HG02763 (cell line): ENCODE measurements around the gene KTN1.

ENCODE experiments used
- ATAC-seq: cut with Tn5 transposase; IDR thresholded peaks from one replicate; pipeline ENCODE4 v1.9.1; 2021; ENCODE audit warnings: mild to moderate bottlenecking, moderate library complexity; ENCODE audit not compliant: unreplicated experiment

The KTN1 gene

GRCh38 chr14:55574988-55575387, 5.0 kb upstream of the KTN1 start:
- ATAC-seq: no peak

GRCh38 chr14:55577229-55577628, 2.8 kb upstream of the KTN1 start:
- no peak for ATAC-seq

DNA sequence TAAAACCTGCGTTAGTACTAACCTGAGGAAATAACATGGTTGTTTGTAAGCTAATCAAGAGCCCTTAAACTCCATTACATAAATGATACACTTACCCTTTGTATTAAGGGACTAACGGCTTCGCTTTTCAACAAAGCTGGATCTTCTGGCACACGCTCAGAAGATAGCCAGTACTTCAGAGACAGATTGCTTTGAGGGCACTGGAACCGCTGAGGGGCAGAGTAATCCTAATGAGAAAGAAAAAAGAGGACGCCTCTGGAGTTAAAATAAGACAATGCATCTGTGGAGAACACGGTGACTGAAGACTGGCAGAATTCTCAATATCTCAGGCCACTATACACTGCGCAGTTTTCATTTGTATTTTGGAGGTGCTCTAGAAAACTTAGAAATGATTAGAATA, 1.5 kb upstream of the KTN1 start:
- ATAC-seq: no peak

GRCh38 chr14:55580470-55581341, 699 bp downstream of the KTN1 start:
- peak; percentile 51 for ATAC-seq

DNA sequence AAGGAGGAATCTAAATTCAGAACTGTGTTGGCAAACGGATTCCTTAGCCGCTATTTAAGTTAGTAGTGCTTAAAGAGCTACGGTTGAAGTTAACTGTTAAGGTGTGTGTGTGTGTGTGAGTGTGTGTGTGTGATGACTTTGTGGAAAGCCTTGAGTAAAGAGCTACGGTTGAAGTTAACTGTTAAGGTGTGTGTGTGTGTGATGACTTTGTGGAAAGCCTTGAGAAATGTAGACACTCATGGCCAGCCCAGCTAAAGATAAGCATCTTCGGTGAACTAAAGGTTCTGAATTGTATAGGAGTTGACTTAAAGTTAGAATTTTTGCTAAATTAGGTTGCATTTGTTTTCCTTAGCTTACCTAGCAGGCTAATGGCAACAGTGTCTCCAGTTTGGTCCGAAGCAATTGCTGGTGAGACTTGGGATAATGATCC, 1.4 kb downstream of the KTN1 start:
- no peak for ATAC-seq

DNA sequence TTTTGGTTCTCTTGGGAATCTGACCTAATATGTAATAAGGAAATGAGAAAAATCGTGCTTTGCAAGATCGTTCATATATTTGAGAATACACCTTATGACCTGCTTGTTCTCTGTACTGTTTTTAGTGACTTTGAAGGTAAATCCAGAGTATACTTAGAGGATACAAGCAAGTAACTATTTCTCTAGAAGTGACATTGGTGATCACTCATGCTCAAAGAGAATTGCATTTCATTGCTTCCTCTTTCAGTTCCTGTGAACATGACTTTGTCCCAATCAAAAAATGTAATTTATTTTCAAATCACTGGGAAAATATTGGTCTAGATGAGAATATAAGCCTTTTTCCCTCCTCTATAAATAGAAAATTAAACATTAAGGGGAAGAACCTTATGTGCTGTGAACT, 2.7 kb downstream of the KTN1 start:
- no peak for ATAC-seq

DNA sequence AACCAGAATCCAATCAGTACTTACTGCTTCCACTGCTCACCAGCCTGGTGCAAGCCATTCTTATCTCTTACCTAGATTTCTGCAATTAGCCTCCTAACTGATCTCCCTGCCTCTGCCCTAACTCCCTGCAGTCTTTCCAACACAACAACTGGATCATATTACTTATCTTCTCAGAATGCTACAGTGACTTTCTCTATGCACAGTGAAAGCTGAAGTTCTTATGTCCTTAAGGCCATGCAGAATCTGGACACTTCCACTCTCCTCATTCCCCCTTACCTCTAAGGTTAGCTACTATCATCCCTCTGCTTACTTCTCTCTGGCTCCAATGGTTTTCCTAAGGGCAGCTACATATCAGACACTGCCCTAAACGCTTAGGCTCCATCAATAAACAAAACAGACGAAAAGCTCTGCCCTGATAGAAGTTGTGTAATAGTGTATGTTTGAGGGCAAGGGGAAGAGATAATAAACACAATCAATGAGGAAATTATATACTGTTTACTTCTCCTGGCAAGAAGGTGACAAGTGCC, 4.0 kb downstream of the KTN1 start:
- ATAC-seq: no peak

GRCh38 chr14:55585854-55586253, 5.8 kb downstream of the KTN1 start:
- ATAC-seq: no peak

DNA sequence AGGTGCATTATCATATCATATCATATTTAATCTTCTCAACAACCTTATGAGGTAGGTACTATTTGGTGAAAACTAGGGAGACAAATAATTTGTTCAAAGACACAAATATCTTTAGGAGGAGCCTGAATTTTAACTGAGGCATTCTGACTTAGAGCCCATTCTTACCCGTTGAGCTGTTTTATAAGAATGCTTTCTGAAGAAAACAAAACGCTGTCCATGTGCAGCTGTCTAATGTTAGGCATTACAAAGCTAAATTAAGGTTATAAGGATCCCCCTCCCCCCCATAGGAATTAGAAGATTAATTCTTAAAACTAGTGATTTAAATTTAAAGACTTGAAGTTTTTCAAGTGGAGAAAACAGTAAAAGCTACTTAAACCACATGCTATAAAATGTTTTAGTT, 6.4 kb downstream of the KTN1 start:
- ATAC-seq: no peak

DNA sequence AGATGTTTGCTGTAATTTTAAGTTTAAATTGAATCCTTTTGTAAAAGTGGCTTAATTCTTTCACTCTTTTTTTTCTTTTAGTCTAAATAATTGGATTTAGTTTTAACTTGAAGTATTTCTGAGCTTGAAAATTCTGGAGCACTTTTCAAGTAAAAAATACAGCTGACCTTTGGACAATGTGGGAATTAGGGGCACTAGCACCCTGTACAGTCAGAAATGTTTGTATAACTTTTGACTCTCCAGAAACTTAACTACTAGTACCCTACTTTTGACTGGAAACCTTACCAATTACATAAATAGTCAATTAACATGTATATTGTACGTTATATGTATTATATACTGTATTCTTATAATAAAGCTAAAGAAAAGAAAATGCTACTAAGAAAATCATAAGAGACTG, 7.8 kb downstream of the KTN1 start:
- no peak for ATAC-seq

GRCh38 chr14:55588259-55588699, 8.3 kb downstream of the KTN1 start:
- ATAC-seq: no peak

- ATAC-seq: no peak
Observed at GRCh38 chr14:55589171-55589570, 9.2 kb downstream of the KTN1 start.

DNA sequence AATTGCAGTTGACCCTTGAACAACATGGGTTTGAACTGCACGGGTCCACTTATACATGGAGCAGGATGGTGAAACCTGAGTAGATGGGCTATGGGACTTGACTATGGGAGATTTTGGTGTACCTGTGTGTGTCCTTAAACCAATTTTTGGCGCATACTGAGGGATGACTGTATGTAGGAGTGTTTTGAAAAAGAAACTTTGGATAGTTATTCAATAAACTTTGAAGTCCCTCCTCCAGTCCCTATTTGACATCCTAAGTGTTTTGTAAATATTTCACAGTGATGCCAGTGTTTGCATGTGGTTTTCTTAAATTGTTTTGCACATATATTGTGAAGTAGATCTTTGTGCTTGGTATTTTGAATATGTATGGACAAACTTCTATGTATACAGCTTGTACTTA, 12.4 kb downstream of the KTN1 start:
- ATAC-seq: no peak

DNA sequence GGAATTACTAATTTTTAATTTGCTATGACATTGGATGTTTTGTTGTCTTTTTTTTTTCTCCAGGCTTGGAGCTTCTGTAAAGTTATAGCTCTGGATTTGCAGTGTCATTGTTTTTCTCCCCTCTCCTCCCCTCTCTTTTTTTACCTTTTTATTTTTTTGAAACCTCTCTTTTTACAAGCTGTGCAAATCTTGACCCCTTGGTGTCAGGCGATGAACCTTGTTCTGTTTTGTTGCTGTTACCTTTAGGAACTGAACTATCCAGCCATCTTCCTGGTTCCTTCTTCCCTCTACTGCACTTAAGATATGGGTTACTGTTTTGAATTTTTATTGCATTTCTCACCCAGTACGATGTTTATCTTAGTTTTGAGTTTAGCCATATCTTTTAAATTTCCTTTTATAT, 13.7 kb downstream of the KTN1 start:
- no peak for ATAC-seq

GRCh38 chr14:55599250-55599879, 19.4 kb downstream of the KTN1 start:
- no peak for ATAC-seq

DNA sequence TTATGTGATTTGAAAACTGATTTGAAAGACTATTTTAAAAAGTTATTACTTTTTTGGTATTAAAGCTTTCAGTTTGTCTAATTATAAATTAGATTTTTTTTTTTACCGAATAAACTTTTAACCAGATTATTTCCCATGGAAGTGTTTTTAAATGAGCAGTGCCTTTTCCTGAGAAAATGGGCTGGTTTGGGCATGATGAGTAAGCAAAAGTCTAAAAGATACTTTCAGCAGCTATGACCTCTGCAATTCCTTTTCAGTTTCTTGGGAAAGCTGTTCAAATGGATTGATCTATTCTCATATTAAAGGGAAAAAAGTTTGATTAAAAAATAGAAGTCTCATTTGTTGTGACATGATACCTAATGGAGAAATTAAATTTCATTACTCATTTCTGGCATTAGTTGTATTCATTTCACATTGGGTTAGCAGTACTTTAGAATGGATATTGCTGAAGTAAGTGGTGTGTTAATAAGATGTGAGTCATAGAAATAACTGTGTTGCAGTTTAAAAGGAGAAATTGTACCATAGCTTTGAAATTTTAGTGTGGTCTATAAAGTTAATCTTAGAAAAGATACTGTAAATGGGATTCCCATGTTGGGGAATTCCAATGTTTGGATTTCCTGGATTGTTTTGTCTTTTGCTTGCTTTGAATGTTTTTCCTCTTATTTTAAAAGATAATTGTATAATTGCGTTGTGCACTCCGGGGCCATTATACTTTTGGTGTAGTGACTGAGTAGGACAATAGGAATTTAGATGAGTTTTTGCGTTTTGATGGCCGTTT, 21.0 kb downstream of the KTN1 start:
- no peak for ATAC-seq

DNA sequence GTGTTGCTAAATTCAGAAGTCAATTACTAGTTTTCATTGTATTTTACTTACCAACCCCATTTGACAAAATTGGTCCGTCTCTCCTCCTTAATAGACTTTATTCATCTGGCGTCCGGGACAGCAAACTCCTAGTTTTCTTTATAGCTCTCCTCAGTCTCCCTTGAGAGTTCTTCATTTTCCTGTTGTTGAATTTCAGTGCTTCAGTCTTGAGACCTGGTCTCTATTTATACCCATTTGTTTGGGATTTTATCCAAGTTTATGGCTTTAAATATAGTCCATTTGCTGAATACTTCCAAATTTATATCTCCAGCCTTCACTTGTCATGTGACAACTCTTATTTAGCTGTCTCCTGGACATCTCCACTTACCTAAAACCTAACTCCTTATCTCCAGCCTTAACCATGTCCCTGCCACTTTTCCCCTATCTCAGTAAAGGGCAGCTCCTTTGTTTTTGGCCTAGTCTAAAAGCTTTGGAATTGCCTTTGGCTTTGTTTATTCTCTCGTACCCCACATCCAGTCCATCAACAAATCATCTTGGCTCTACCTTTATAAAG, 23.5 kb downstream of the KTN1 start:
- no peak for ATAC-seq

- ATAC-seq: no peak
Observed at GRCh38 chr14:55604488-55604887, 24.5 kb downstream of the KTN1 start.

DNA sequence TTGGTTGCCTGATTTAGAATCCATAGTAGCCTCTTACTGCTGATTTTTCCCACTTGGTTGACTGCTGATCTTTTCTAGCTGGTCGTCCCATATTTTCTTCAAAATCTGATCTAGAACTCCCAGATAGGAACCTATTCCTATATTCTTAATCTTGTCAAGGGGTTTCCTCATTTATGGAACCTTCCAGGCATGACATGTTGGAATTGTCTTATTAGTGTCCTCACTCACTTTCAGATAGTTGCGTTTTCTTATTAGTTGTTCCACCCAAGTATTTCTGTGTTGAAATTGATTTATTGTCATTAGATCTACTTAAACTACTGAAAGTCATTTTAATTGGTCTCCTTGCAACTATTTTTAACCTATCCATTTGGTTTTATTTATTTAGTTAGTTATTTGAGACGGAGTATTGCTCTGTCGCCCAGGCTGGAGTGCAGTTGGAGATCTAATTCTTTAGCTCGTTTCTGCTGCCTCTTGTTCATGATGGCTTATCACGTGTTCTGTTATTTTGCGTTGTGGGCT, 25.0 kb downstream of the KTN1 start:
- no peak for ATAC-seq

DNA sequence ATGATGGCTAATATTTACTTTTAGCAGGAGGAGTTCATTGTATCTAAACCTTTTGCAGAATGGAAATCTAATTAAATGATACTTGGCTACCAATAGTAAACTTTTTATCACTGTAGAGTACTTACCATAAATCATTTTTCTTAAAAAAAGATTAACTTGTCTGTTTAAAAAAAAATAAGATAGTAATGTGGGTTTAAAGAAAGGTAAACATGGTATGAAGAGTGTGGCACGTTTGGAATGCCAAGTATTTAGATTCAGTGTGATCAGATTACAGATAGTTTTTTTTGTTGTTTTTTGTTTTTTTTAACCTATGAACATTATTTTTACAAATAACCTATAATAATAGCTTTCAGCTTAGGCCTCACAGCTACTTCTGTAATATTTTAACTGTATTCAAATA, 25.8 kb downstream of the KTN1 start:
- ATAC-seq: no peak

DNA sequence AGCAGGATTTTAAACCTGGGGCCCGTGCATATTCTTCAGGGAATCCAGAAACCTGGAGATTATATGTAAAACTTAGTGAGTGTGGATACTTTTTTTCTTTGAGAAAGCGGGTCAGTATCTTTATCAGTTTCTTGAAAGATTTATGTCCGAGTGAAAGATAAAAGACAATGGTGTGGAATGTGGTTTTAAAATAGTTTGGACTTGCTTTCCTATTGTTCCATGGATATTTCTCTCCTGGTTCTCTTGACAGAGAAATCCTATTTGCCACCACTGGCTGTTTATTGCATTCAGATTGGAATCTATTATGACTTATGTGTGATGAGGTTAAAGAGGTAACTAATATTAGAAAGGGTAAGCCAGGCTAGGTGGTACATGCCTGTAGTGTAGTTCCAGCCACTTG, 27.4 kb downstream of the KTN1 start:
- no peak for ATAC-seq
